Ureter (tissue), 1 donor: ENCODE results near the gene ADAM12. TPM values are rescaled to one million over a fixed set of nuclear protein-coding genes. Genes with fewer than 3 reads are reported as not detected.
A peak's percentile ranks its signal among the peaks of the same experiment; 100 is the strongest.
"Not testable (repeated sequence)": the region's sequence is repeated elsewhere in the genome, so short reads cannot be mapped to it uniquely, and the experiment has no call there.

Source experiments
- DNase-seq: peaks from one replicate; pipeline ENCODE4 v3.0.0-alpha.2; 2020; ENCODE audit warnings: low spot score
- total RNA-seq: library from RNA; stranded (reverse); gene quantifications from one replicate; pipeline ENCODE4 v1.2.4, GENCODE V29; 2023
- donor health status: DM: yes; HTN: yes; CAD: no.

Gene ADAM12
- total RNA-seq, 1 donor from 2014 or later: 12.3 TPM

GRCh38 chr10:126263006-126263676 lies 125.1 kb downstream of the ADAM12 start:
- no peak for DNase-seq

GRCh38 chr10:126262233-126262838 lies 125.9 kb downstream of the ADAM12 start:
- DNase-seq: no peak

- no peak for DNase-seq
Observed at GRCh38 chr10:126259760-126260479, 128.4 kb downstream of the ADAM12 start.

- DNase-seq: no peak
Observed at GRCh38 chr10:126256864-126257263, 131.4 kb downstream of the ADAM12 start.

- no peak for DNase-seq
Observed at GRCh38 chr10:126255313-126255712, 133.0 kb downstream of the ADAM12 start.

- no peak for DNase-seq
Observed at GRCh38 chr10:126253611-126253998, 134.7 kb downstream of the ADAM12 start.

GRCh38 chr10:126252884-126253610 lies 135.2 kb downstream of the ADAM12 start:
- no peak for DNase-seq

- no peak for DNase-seq
Observed at GRCh38 chr10:126251778-126252407, 136.4 kb downstream of the ADAM12 start.

GRCh38 chr10:126250527-126251310 lies 137.6 kb downstream of the ADAM12 start:
- DNase-seq: no peak

GRCh38 chr10:126250045-126250444 lies 138.2 kb downstream of the ADAM12 start:
- no peak for DNase-seq

GRCh38 chr10:126247446-126247975 lies 140.8 kb downstream of the ADAM12 start:
- DNase-seq: peak; percentile 74

- DNase-seq: not testable (repeated sequence)
Observed at GRCh38 chr10:126246396-126246795, 141.9 kb downstream of the ADAM12 start.

- no peak for DNase-seq
Observed at GRCh38 chr10:126245501-126245900, 142.8 kb downstream of the ADAM12 start.

GRCh38 chr10:126243971-126244370 lies 144.3 kb downstream of the ADAM12 start:
- no peak for DNase-seq

- no peak for DNase-seq
Observed at GRCh38 chr10:126243306-126243705, 145.0 kb downstream of the ADAM12 start.

GRCh38 chr10:126242397-126243260 lies 145.6 kb downstream of the ADAM12 start:
- peak; percentile 68 for DNase-seq

GRCh38 chr10:126240483-126240882 lies 147.8 kb downstream of the ADAM12 start:
- no peak for DNase-seq

- DNase-seq: no peak
Observed at GRCh38 chr10:126239844-126240243, 148.4 kb downstream of the ADAM12 start.

GRCh38 chr10:126235979-126236851 lies 152.1 kb downstream of the ADAM12 start:
- no peak for DNase-seq
